H1 (cell line): ENCODE measurements around the gene ADRB2. TPM values are rescaled to one million over a fixed set of nuclear protein-coding genes. Genes with fewer than 3 reads are reported as not detected.

Experiments
- CTCF ChIA-PET: fragments of 300-600 bp; sonication (Branson Sonifier 250); formaldehyde crosslinking; loops from one replicate; lab custom pipeline; 2021; ENCODE audit not compliant: partially characterized antibody; lab: Charles Lee
- POLR2A ChIA-PET: fragments of 300-600 bp; sonication (Branson Sonifier 250); formaldehyde crosslinking; loops from one replicate; lab custom pipeline; 2021; ENCODE audit warnings: inconsistent platforms; ENCODE audit not compliant: partially characterized antibody; lab: Charles Lee
- DNase-seq, 2 experiments: peaks; one replicate each; pipeline versions ENCODE4 v3.0.0 to v3.0.0-alpha.2; 2010 to 2022; ENCODE audit warnings: low spot score in 2 of 2, low read depth in 1 of 2, mixed read lengths in 1 of 2
- FAIRE-seq: peaks from 2 replicates; lab custom pipeline; 2011; peaks lifted over from hg19 to GRCh38; lab: Jason Lieb, UNC
- H2AFZ ChIP-seq: 2 replicates; pipeline ENCODE4 v1.8.1; 2012; ENCODE audit warnings: low read length, inconsistent platforms
- H2AK5ac ChIP-seq: 2 replicates; pipeline ENCODE4 v1.6.1; 2013; ENCODE audit warnings: low read depth, low read length
- H2BK120ac ChIP-seq: replicated peaks from 2 replicates; pipeline ENCODE3; 2013; ENCODE audit warnings: low read depth, low read length, inconsistent platforms
- H2BK12ac ChIP-seq: 2 replicates; pipeline ENCODE4 v1.6.1; 2013; ENCODE audit warnings: low read depth, low read length
- H2BK15ac ChIP-seq: 2 replicates; pipeline ENCODE4 v1.6.1; 2013; ENCODE audit warnings: low read length
- H2BK20ac ChIP-seq: 2 replicates; pipeline ENCODE4 v1.6.1; 2013; ENCODE audit warnings: low read length
- H2BK5ac ChIP-seq: 2 replicates; pipeline ENCODE4 v1.6.1; 2013; ENCODE audit warnings: low read depth, low read length
- H3K14ac ChIP-seq: 2 replicates; pipeline ENCODE4 v1.6.1; 2013; ENCODE audit warnings: inconsistent platforms; ENCODE audit not compliant: insufficient read length
- H3K18ac ChIP-seq: 2 replicates; pipeline ENCODE4 v1.6.1; 2013; ENCODE audit warnings: low read length; ENCODE audit errors: extremely low read depth
- H3K23ac ChIP-seq: 2 replicates; pipeline ENCODE4 v1.6.1; 2013; ENCODE audit warnings: inconsistent platforms; ENCODE audit not compliant: insufficient read length
- H3K23me2 ChIP-seq: 2 replicates; pipeline ENCODE4 v1.6.1; 2013; ENCODE audit warnings: low read depth, low read length
- H3K27ac ChIP-seq: 2 replicates; pipeline ENCODE4 v1.6.1; 2011; ENCODE audit warnings: low read depth, low read length, inconsistent platforms
- H3K27me3 ChIP-seq, 4 experiments: replicated peaks in 1 of 4; 1 replicate in 1 of 4; 2 replicates in 3 of 4; pipeline versions ENCODE4 v1.6.1 to v1.8.1; 2011 to 2013; ENCODE audit warnings: low read length in 3 of 4, mild to moderate bottlenecking in 3 of 4, inconsistent platforms in 2 of 4, mixed read lengths in 2 of 4, moderate library complexity in 1 of 4; ENCODE audit not compliant: control insufficient read depth in 3 of 4, insufficient read depth in 3 of 4; ENCODE audit errors: extremely low read depth in 1 of 4
- H3K36me3 ChIP-seq, 4 experiments: 2 replicates each; pipeline versions ENCODE4 v1.6.1 to v1.8.1; 2011 to 2013; ENCODE audit warnings: mild to moderate bottlenecking in 4 of 4, low read length in 3 of 4, moderate library complexity in 2 of 4, control low read depth in 1 of 4, inconsistent platforms in 1 of 4; ENCODE audit not compliant: insufficient read depth in 4 of 4, control insufficient read depth in 2 of 4
- H3K4ac ChIP-seq: replicated peaks from 2 replicates; pipeline ENCODE3; 2013; ENCODE audit warnings: low read length, low read depth, mixed read lengths, inconsistent platforms; ENCODE audit not compliant: insufficient read length
- H3K4me1 ChIP-seq, 4 experiments: replicated peaks in 1 of 4; 1 replicate in 1 of 4; 2 replicates in 3 of 4; pipeline versions ENCODE4 v1.6.1 to v1.8.1; 2011 to 2013; ENCODE audit warnings: low read length in 3 of 4, inconsistent platforms in 2 of 4, mixed read lengths in 1 of 4; ENCODE audit not compliant: insufficient read depth in 4 of 4, control insufficient read depth in 3 of 4
- H3K4me2 ChIP-seq, 2 experiments: 2 replicates each; pipeline versions ENCODE4 v1.6.1 to v1.8.1; 2011 to 2013; ENCODE audit warnings: low read depth in 2 of 2, low read length in 2 of 2, control low read depth in 1 of 2, inconsistent platforms in 1 of 2, mild to moderate bottlenecking in 1 of 2; ENCODE audit not compliant: insufficient read depth in 1 of 2
- H3K4me3 ChIP-seq, 4 experiments: fragments of 200-600, 300-600 bp in 1 of 4; sonication (generic), shearing (Covaris generic), sonication (Bioruptor Twin) in 1 of 4; 2 replicates each; pipeline versions ENCODE4 v1.5.1 to v1.8.1; 2011 to 2016; ENCODE audit warnings: low read length in 4 of 4, low read depth in 3 of 4, control low read depth in 2 of 4, inconsistent platforms in 2 of 4, mild to moderate bottlenecking in 2 of 4, mixed read lengths in 1 of 4, moderate library complexity in 1 of 4; ENCODE audit not compliant: insufficient read depth in 2 of 4; ENCODE audit errors: extremely low read depth in 1 of 4
- H3K56ac ChIP-seq: replicated peaks from 2 replicates; pipeline ENCODE3; 2013; ENCODE audit warnings: low read depth, mild to moderate bottlenecking, mixed read lengths, low read length, inconsistent platforms; ENCODE audit not compliant: insufficient read length
- H3K79me1 ChIP-seq: 2 replicates; pipeline ENCODE4 v1.6.1; 2013; ENCODE audit warnings: low read depth, low read length, control low read depth
- H3K79me2 ChIP-seq, 2 experiments: 2 replicates each; pipeline versions ENCODE4 v1.6.1 to v1.8.1; 2012 to 2013; ENCODE audit warnings: low read length in 2 of 2, mild to moderate bottlenecking in 2 of 2, inconsistent platforms in 1 of 2; ENCODE audit not compliant: insufficient read depth in 2 of 2, control insufficient read depth in 1 of 2
- H3K9ac ChIP-seq, 4 experiments: replicated peaks in 1 of 4; 1 replicate in 1 of 4; 2 replicates in 3 of 4; pipeline versions ENCODE4 v1.6.1 to v1.8.1; 2011 to 2013; ENCODE audit warnings: low read depth in 3 of 4, low read length in 3 of 4, control low read depth in 2 of 4, mild to moderate bottlenecking in 2 of 4, moderate library complexity in 2 of 4, inconsistent platforms in 1 of 4; ENCODE audit errors: extremely low read depth in 1 of 4
- H3K9me3 ChIP-seq, 2 experiments: 2 replicates each; pipeline versions ENCODE4 v1.6.1 to v1.8.1; 2012 to 2013; ENCODE audit warnings: mild to moderate bottlenecking in 2 of 2, moderate library complexity in 2 of 2, control low read depth in 1 of 2, inconsistent platforms in 1 of 2, low read depth in 1 of 2, low read length in 1 of 2, mixed read lengths in 1 of 2; ENCODE audit not compliant: insufficient read depth in 2 of 2
- H4K20me1 ChIP-seq, 2 experiments: replicated peaks in 1 of 2; 2 replicates each; pipeline versions ENCODE3 to v1.8.1; 2011 to 2013; ENCODE audit warnings: inconsistent platforms in 2 of 2, low read length in 2 of 2, mild to moderate bottlenecking in 1 of 2; ENCODE audit not compliant: insufficient read depth in 2 of 2, control insufficient read depth in 1 of 2
- H4K5ac ChIP-seq: 2 replicates; pipeline ENCODE4 v1.6.1; 2013; ENCODE audit warnings: low read length, low read depth, mixed read lengths, inconsistent platforms; ENCODE audit not compliant: insufficient read length
- H4K8ac ChIP-seq: 2 replicates; pipeline ENCODE4 v1.8.0; 2013; ENCODE audit warnings: mild to moderate bottlenecking, moderate library complexity, low read length, inconsistent platforms; ENCODE audit not compliant: insufficient read depth; ENCODE audit errors: extremely low read depth
- H4K91ac ChIP-seq: replicated peaks from 2 replicates; pipeline ENCODE3; 2013; ENCODE audit warnings: low read length, mixed read lengths, inconsistent platforms; ENCODE audit not compliant: insufficient read length
- ATF3 ChIP-seq: IDR thresholded peaks from 2 replicates; pipeline ENCODE4 v1.6.1; 2011; ENCODE audit warnings: low read depth, mild to moderate bottlenecking, low read length; ENCODE audit not compliant: insufficient read depth
- EP300 ChIP-seq, 2 experiments: IDR thresholded peaks; 1 replicate in 1 of 2; 2 replicates in 1 of 2; pipeline ENCODE4 v1.6.1; 2011 to 2012; ENCODE audit warnings: low read depth in 2 of 2, low read length in 2 of 2, mild to moderate bottlenecking in 2 of 2, borderline replicate concordance in 1 of 2, inconsistent platforms in 1 of 2, moderate library complexity in 1 of 2
- FOSL1 ChIP-seq: IDR thresholded peaks from 2 replicates; pipeline ENCODE4 v1.6.1; 2011; ENCODE audit warnings: mild to moderate bottlenecking, low read depth, low read length, moderate library complexity; ENCODE audit not compliant: insufficient read depth
- POLR2A ChIP-seq, 2 experiments: IDR thresholded peaks; 1 replicate in 1 of 2; 2 replicates in 1 of 2; pipeline ENCODE4 v1.6.1; 2011; ENCODE audit warnings: low read depth in 2 of 2, low read length in 2 of 2, mild to moderate bottlenecking in 2 of 2; ENCODE audit errors: control extremely low read depth in 1 of 2
- ZNF274 ChIP-seq: IDR thresholded peaks from 2 replicates; pipeline ENCODE4 v1.7.0; 2012; ENCODE audit warnings: low read length, borderline replicate concordance; ENCODE audit errors: extremely low read depth
- WGBS, 2 experiments: shearing (Covaris generic) in 1 of 2; methylation state at CpG; one replicate each; pipeline versions ENCODE4 v1.1.6 to v1.1.7; 2013 to 2015; ENCODE audit warnings: low lambda C conversion rate in 2 of 2, mixed read lengths in 2 of 2, inconsistent platforms in 1 of 2, low coverage in 1 of 2, missing lambda C conversion rate in 1 of 2; ENCODE audit not compliant: insufficient replicate concordance in 2 of 2, insufficient coverage in 1 of 2, insufficient read length in 1 of 2; ENCODE audit errors: extremely low coverage in 1 of 2, missing lambda C conversion rate in 1 of 2; 5-methylcytosine and 5-hydroxymethylcytosine counted together
- polyA plus RNA-seq, 7 experiments: library from polyadenylated mRNA; depleted of rRNA in 3 of 7; stranded (reverse) in 5 of 7; unstranded in 2 of 7; fragments of >200 nt in 5 of 7; fragments of 200-250 nt in 2 of 7; gene quantifications; 1 replicate in 5 of 7; 2 replicates in 1 of 7; 4 replicates in 1 of 7; pipeline versions ENCODE4 v1.2.1 to v1.2.3, GENCODE V29; 2011 to 2013; ENCODE audit warnings: missing spikeins in 2 of 7, mixed read lengths in 2 of 7
- total RNA-seq: library from RNA; stranded (reverse); fragmentation: NEBNext Ultra II Directional; extraction: Animal tissue kit (Norgen Biotek cat#: 25700); gene quantifications from 2 replicates; pipeline ENCODE4 v1.2.1, GENCODE V29; 2021

The ADRB2 gene
- total and polyA plus RNA-seq, 2 of the 8 experiments (the other 6 are each of a cell fraction or from before 2014, with no cell fraction given) = 0.65 to 0.77 TPM

GRCh38 chr5:148850836-148851235 is 24.4 kb downstream of the ADRB2 start:
- FAIRE-seq = no peak
- no peaks in the 10 kb centered on the region for H4K20me1 ChIP-seq
- H3K27ac ChIP-seq = no peak overlapping the region
- H3K9ac ChIP-seq = no peak overlapping the region
- ChIA-PET POLR2A (no interaction called here), CTCF (interaction anchor here (0.6 to 1.3 kb wide), 6 partner anchors 11 to 109 kb away, joined by 3 to 5 read pairs (median 3); no protein-coding TSS in a partner anchor)
- H3K79me2 ChIP-seq = no peaks in the 10 kb centered on the region
- H3K4me3 ChIP-seq = no peak overlapping the region
- no peaks in the 10 kb centered on the region for H3K79me1 ChIP-seq
- H4K8ac ChIP-seq = no peak overlapping the region
- no peak for TF ChIP-seq POLR2A (IDR thresholded peaks at IDR 0.05; ENCODE audit: control extremely low read depth in 1 of 2, low read depth in 2 of 2, low read length in 2 of 2)
- TF ChIP-seq EP300 (IDR thresholded peaks at IDR 0.05; ENCODE audit: borderline replicate concordance in 1 of 2, low read depth in 2 of 2, low read length in 2 of 2) = no peak
- no peak for TF ChIP-seq ATF3
- no peak for TF ChIP-seq ZNF274
- no peak for TF ChIP-seq FOSL1
- WGBS, 2 experiments = 89% methylated on average over 2 of the region's 2 CpGs; no CpG with 5 or more reads in 1 of the 2 experiments
- no peak overlapping the region for H3K18ac ChIP-seq
- H2BK120ac ChIP-seq = no peak overlapping the region
- no peak overlapping the region for H3K4me2 ChIP-seq
- H2BK20ac ChIP-seq = no peak overlapping the region
- no peak overlapping the region for H3K14ac ChIP-seq
- no peak overlapping the region for H2BK12ac ChIP-seq
- H3K56ac ChIP-seq = no peak overlapping the region
- no peak overlapping the region for H2AFZ ChIP-seq
- no peaks in the 10 kb centered on the region for H3K23me2 ChIP-seq
- H3K4me1 ChIP-seq = no peaks in the 10 kb centered on the region
- H3K23ac ChIP-seq = no peak overlapping the region
- no peak overlapping the region for H4K91ac ChIP-seq
- no peaks in the 10 kb centered on the region for H3K9me3 ChIP-seq
- no peak for DNase-seq
- H3K4ac ChIP-seq = no peak overlapping the region
- H3K36me3 ChIP-seq = no peaks in the 10 kb centered on the region
- no peak overlapping the region for H2AK5ac ChIP-seq
- no peak overlapping the region for H4K5ac ChIP-seq
- H2BK15ac ChIP-seq = no peak overlapping the region
- no peak overlapping the region for H2BK5ac ChIP-seq
- no peaks in the 10 kb centered on the region for H3K27me3 ChIP-seq
